Measurements from ENCODE around the gene MACROH2A2. TPM values are rescaled to one million over a fixed set of nuclear protein-coding genes. Genes with fewer than 3 reads are reported as not detected.

MACROH2A2 gene
- total and polyA plus RNA-seq, 2 of the 4 experiments (the other 2 are of a cell fraction): 16.1 to 17.4 TPM

GRCh38 chr10:70148516-70148915 is 95.9 kb downstream of the MACROH2A2 start:
- in situ Hi-C loops (cut with MboI; ENCODE audit: low sequenced_read_pairs) (no loop called here), dilution Hi-C loops (cut with HindIII; ENCODE audit: low sequenced_read_pairs, unreplicated experiment) (no loop called here), intact Hi-C loops (cut with micrococcal nuclease) (loop anchor here (10.0 kb wide), 2 partner anchors 174 to 344 kb away; partner anchors contain the start of gene COL13A1)
- CTCF ChIA-PET: no interaction called here
- no peak for ATAC-seq (ENCODE audit: low read depth)
- Histone ChIP-seq H3K4me1 (ENCODE audit: control insufficient read depth, insufficient read depth, low read length) (peaks cover 11% of the 10 kb centered on the region), H3K9me3 (ENCODE audit: control insufficient read depth, insufficient read depth, low read length) (no peaks in the 10 kb centered on the region), H4K91ac (ENCODE audit: insufficient read depth, low read depth, low read length) (no peak overlapping the region), H2BK20ac (ENCODE audit: low read depth, low read length) (no peak overlapping the region), H4K5ac (ENCODE audit: low read depth, low read length) (no peak overlapping the region), H3K56ac (ENCODE audit: extremely low read depth, insufficient read depth, low read length) (no peak overlapping the region), H3K4ac (ENCODE audit: low read depth, low read length) (no peak overlapping the region), H3K36me3 (ENCODE audit: control insufficient read depth, insufficient read depth, low read length) (peaks cover 29% of the 10 kb centered on the region), H3K4me2 (ENCODE audit: low read depth, low read length) (no peak overlapping the region), H2BK120ac (ENCODE audit: low read depth, low read length) (no peak overlapping the region), H3K79me1 (ENCODE audit: low read depth in 1 of 2, low read length in 2 of 2) (peaks cover 28 to 53% of the 10 kb centered on the region in 2 experiments), H2BK5ac (ENCODE audit: low read depth, low read length, poor library complexity, severe bottlenecking) (no peak overlapping the region), H2AFZ (replicated peaks; ENCODE audit: low read length, poor library complexity) (no peak overlapping the region), H3K4me3 (ENCODE audit: insufficient read depth, low read depth, low read length) (no peak overlapping the region), H2AK5ac (ENCODE audit: low read depth, low read length) (no peak overlapping the region), H3K9ac (ENCODE audit: low read depth, low read length) (no peak overlapping the region), H4K20me1 (ENCODE audit: insufficient read depth, low read length) (peaks cover 51% of the 10 kb centered on the region), H3K14ac (replicated peaks; ENCODE audit: low read depth, low read length) (no peak overlapping the region), H3K23ac (ENCODE audit: low read depth, low read length) (no peak overlapping the region), H2AK9ac (replicated peaks; ENCODE audit: low read depth, low read length, poor library complexity) (no peak overlapping the region), H3K27me3 (ENCODE audit: control insufficient read depth, insufficient read depth, low read length) (no peaks in the 10 kb centered on the region), H3K27ac (ENCODE audit: insufficient read depth, low read length) (no peak overlapping the region), H3K9me1 (ENCODE audit: insufficient read depth, low read length) (peaks cover 13% of the 10 kb centered on the region; the same call in 1 of the 2 replicates), H3K18ac (ENCODE audit: low read depth, low read length) (no peak overlapping the region), H4K8ac (ENCODE audit: low read depth in 2 of 2, low read length in 2 of 2) (no peak overlapping the region), H2BK15ac (ENCODE audit: low read depth, low read length) (no peak overlapping the region)
- BruUV-seq (replicated peaks): no TSS peak
- TF ChIP-seq RCOR1 (IDR thresholded peaks at IDR 0.05; ENCODE audit: insufficient replicate concordance, low read length) (no peak), CEBPB (IDR thresholded peaks at IDR 0.05; ENCODE audit: low read depth, low read length) (no peak)
- no peak for DNase-seq
- no CpG with 5 or more reads among the region's 5 CpGs for WGBS, 2 experiments (ENCODE audit: extremely low coverage in 2 of 2, insufficient read length in 1 of 2)
- POLR2A ChIA-PET (ENCODE audit: unreplicated experiment): no interaction called here
